GM12875 (cell line): ENCODE results near the gene GRWD1.

ENCODE experiments used
- H3K4me3 ChIP-seq: one replicate; pipeline ENCODE4 v1.5.1; 2011; ENCODE audit warnings: low read depth, low read length, control low read depth
- TF ChIP-seq, protein P1 (sequence below): IDR thresholded peaks from 2 replicates; pipeline ENCODE4 v1.5.1; 2011; ENCODE audit warnings: low read depth, mild to moderate bottlenecking, control low read depth, inconsistent platforms, low read length, moderate library complexity, borderline replicate concordance; ENCODE audit not compliant: insufficient read depth

Gene GRWD1

DNA sequence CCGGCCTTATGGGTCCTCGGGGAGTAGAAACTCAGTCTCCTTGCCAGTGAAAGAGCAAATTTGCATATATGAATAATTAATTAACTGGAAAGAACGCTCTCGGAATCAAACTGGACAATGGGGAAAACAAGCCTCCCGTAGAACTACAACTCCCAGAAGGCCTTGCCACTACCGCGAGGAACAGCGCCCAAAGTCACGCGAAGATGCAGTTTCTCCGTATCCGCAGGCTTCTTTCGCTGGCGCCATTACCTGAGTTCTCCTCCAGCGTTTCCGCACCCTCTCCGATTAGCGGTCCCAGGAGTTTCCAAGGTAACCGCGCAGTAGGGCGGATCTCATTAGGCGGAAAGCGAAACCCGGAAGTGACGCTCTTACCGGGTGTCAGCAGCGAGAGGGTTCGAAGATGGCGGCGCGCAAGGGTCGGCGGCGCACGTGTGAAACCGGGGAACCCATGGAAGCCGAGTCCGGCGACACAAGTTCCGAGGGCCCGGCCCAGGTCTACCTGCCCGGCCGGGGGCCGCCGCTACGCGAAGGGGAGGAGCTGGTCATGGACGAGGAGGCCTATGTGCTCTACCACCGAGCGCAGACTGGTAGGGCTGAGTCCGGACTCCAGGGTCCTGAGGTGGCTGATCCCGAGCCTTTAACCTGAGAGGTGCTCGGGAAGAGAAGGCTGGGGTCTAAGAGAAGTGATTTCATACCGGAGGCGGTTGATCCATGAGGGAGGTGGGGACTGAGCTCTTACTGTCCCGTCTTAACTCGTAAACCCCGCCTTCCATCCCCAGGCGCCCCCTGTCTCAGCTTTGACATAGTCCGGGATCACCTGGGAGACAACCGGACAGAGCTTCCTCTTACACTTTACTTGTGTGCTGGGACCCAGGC is at the start of gene GRWD1:
Gene GRWD1, plus strand, starts transcription at position 378 of the 876 bp plus-strand sequence. Its CDS starts 23 bp downstream, at position 401.
- H3K4me3 ChIP-seq: peak within 1 kb of the TSS; percentile 90
- TF ChIP-seq, protein P1, sequence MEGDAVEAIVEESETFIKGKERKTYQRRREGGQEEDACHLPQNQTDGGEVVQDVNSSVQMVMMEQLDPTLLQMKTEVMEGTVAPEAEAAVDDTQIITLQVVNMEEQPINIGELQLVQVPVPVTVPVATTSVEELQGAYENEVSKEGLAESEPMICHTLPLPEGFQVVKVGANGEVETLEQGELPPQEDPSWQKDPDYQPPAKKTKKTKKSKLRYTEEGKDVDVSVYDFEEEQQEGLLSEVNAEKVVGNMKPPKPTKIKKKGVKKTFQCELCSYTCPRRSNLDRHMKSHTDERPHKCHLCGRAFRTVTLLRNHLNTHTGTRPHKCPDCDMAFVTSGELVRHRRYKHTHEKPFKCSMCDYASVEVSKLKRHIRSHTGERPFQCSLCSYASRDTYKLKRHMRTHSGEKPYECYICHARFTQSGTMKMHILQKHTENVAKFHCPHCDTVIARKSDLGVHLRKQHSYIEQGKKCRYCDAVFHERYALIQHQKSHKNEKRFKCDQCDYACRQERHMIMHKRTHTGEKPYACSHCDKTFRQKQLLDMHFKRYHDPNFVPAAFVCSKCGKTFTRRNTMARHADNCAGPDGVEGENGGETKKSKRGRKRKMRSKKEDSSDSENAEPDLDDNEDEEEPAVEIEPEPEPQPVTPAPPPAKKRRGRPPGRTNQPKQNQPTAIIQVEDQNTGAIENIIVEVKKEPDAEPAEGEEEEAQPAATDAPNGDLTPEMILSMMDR: no peak

DNA sequence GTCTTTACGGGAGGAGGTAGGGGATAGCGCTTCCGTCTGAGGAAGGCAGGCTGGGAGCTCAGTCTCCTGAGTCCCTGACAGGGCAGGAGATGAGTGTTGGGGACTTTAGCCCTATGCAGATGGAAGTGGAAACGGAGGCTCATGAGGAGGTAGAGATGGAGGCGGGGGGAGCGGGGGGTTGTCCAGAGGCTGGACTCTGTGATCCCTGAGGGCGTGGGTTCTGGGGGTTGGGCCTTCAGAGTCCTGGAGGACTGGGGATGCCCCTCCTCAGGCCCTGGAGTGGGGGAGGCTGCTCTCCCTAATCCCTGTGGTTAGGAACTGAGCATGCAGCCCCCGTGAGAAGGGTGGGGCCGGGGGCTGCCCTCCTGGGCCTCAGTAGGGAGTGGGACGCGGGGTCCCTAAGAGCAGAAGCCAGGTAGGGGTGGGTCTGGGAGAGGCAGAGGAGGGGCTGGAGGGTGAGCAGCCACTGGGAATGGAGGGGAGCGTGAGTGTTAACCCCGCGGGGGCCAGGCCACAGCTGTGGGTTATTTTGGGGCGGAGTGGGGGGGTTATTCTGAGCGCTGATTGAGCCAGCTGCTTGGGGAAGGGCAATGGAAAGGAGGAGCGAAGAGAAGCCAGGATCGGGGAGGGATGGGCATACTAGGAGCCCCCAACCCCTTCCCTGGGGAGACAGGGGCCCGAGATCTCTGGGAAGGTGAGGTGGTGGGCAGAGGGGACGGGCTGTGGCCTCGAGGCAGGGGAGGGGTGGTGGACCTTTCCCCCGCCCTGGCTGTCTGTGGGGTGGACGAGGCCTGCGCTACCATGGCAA is 49.6 kb upstream of the GRWD1 start:
- TF ChIP-seq, protein P1: no peak
- H3K4me3 ChIP-seq: no peak overlapping the region

DNA sequence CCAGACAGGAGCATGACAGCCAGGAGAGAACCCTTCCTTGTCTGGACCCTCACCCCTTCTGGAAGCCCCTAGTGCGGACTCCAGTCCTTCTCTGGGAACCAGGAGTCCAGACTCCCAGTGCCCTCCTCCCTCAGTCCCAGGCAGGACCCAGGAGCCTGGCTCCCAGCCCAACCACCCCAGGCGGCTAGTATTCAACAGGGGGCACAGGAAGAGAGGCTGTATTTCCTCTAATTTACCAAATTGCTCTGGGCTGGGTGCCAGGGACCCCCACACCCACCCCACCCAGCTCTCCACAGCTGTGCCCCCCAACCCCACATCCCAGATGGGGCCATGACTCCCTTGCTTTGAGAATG is 49.0 kb upstream of the GRWD1 start:
- TF ChIP-seq, protein P1: no peak
- no peak overlapping the region for H3K4me3 ChIP-seq

DNA sequence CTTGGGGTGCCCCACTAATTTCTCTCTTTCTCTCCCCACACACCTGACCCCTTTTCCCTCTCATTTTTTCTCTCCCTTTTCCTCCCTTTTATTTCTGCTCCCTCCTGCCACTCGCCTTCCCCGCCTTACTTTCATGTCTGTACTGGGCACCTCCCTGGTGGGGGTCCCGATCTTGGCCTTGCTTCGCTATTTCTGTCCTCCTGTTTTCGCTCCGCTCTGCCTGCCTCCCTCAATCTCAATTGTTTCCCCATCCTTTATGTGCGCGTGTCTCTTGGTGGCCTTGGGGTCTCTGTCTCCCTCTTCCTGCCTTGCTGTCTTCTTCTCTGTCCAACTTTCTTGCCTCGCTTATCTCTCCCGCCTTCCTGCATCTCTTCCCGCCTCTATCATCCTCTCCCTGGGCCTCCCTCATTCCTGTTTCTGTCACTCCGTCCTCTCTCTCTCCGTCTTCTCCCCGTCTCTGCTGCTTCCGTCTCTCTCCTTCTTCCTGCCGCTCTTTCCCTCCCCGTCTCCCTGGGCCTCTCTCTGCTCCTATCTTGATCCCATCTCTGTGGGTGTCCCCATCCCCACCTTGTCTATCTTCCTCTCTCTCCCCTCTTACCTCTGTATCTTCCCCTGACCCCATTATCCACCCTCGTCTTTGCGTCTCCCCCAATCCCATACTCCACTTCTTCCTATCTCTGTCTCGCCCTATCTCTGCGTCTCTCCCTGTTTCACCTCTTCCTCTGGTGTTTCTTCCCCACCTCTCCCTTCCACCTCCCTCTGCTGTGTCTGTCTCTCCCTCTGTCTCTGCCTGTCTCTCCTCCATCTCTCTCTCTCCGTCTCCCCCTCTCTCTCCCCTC is 48.3 kb upstream of the GRWD1 start:
- peak overlapping the region; percentile 41 for H3K4me3 ChIP-seq

DNA sequence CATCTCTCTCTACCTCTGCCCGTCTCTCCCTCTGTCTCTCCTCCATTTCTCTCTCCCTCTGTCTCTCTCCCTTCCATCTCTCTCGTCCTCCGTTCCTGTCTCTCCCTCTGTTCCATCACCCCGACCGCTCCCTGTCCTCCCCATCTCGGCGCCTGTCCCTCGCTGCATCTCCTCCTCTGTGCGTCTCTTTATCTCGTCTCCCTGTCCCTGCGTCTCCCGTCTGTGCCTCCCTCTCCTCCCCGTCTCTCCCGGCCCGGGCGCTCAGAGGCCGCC is 47.7 kb upstream of the GRWD1 start:
- H3K4me3 ChIP-seq: peak overlapping the region; percentile 41
- TF ChIP-seq, protein P1: no peak

More for the DNA sequence above, 48.3 kb upstream of the GRWD1 start:
- TF ChIP-seq, protein P1: no peak

DNA sequence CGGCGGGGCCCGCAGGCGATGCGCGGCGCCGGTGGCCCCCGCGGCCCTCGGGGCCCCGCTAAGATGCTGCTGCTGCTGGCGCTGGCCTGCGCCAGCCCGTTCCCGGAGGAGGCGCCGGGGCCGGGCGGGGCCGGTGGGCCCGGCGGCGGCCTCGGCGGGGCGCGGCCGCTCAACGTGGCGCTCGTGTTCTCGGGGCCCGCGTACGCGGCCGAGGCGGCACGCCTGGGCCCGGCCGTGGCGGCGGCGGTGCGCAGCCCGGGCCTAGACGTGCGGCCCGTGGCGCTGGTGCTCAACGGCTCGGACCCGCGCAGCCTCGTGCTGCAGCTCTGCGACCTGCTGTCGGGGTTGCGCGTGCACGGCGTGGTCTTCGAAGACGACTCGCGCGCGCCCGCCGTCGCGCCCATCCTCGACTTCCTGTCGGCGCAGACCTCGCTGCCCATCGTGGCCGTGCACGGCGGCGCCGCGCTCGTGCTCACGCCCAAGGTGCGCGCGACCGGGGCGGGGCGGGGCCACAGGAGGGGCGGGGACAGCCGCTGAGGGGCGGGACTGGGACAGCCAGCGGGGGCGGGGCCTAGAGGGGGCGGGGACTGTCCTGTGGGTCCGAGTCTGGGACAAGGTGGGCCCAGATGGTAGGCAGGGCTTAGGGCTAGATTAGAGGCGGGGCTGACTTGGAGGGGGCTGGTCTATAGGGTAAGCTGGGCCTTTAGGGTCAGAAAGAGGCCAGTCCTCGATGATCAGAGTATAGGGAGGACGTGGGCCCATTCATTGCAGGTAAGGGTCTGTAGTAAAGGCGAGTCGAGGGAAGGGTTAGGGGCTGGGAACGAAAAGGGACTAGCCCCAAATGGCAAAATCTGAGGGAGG is 47.2 kb upstream of the GRWD1 start:
- TF ChIP-seq, protein P1: no peak
- peak overlapping the region; percentile 41 for H3K4me3 ChIP-seq
